HG03439 (cell line): ENCODE results near the gene SUFU.
"Not testable (repeated sequence)": the region's sequence is repeated elsewhere in the genome, so short reads cannot be mapped to it uniquely, and the experiment has no call there.

Source experiments
- ATAC-seq: cut with Tn5 transposase; IDR thresholded peaks from one replicate; pipeline ENCODE4 v1.9.1; 2021; ENCODE audit warnings: mild to moderate bottlenecking, moderate library complexity; ENCODE audit not compliant: unreplicated experiment

SUFU gene

DNA sequence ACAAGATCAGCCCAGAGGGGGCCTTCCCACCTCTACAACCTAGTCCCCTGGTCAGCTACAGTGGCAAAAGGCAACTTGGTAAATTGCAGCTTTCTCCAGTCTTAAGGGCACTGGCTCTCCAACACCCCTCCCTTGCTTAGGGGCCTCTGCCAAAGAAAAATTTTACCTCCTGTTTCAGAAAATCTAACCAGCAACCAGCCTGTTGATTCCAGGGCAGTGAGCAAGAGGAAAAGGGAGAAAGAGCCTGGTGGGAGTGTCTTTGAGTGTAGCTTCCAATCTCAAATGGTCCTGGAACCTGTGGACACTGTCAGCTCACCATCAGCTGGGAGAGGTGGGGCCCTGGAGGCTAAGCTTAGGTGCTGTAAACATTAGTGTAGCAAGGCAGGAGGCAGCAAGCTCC, 24.1 kb upstream of the SUFU start:
- no peak for ATAC-seq

DNA sequence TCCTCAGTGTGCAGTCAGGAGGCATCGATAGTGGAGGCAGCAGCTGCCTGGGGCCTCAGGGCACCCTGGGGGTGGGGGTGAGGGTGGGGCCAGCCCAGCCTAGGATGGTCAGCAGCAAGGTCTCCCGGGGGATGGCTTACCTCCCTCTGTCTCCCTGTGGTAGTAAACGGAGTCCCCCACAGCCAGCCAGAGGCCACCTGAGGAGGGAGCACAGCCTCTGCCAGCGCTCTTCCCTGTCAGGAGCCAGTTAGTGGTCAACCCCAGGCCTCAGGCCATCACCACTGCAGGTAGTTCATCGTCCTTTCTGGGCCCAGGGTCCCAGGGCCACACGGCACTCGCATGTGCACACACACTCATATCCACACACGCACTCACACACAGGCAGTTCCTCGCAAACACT, 23.4 kb upstream of the SUFU start:
- no peak for ATAC-seq

DNA sequence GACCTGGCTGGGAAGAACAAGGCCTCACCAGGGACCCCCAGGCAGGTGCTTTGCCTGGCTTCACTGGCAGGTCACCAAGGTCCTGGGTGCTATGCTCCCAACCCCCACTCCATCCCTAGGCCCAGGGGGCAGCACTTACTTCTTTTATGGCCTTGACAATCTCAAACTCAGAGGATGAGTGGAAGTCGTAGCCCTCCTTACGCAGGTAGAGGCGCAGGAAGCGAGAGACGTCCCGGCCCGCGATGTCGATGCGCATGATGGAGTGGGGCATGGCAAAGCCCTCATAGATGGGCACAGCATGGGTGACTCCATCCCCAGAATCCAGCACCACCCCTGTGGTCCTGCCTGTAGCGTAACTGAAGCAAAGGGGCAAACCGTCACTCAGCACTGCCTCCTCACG, 19.8 kb upstream of the SUFU start:
- ATAC-seq = no peak

DNA sequence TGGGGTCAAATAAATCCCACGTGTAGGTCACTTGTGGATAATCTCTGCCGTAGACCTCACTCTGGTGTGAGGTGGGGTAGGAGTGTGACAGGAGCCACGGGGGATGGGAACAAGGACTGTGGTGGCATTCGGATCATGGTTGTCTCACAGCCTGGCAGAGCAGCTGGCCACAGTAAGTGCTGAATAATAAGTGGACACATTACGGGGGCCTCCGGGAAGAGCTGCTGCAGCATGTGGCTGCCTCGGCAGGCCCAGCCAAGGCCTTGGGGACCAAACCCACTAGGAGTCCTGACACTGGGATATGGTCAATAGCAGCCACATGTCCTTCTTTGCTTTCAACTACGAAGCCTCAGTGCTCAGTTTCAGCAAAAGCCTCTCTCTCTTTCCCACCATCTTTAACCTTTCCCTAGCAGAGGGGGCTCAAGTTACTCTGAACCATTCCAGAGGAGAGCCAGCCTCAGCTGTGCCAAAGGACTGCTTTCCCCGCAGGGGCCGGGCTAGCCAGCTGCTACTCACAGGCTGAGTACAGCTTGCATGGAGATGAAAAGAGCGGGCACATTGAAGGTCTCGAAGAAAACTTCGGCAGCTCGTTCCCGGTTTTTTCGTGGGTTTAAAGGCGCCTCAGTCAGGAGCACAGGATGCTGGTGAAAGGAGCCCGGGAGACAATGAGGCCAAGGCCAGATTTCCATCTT, 18.5 kb upstream of the SUFU start:
- no peak for ATAC-seq

DNA sequence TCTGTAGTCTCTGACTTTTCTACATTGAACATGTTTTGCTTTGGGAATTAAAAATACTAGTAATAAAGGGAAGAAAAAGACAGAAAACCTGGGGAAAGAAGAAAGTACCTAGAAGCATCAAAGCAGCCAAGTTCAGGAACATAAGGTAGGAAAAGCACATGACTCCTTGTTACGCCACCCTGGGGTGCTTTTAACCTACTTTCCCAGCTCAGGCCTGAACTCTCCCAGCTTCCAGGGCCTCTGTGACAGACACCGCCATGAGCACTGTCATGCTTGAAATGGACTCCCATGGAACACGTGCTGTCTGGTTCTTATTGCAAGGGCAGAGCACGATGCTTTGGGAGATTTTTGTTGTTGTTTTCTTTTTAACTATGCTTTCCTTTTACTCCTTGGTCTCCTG, 12.6 kb upstream of the SUFU start:
- ATAC-seq = no peak

DNA sequence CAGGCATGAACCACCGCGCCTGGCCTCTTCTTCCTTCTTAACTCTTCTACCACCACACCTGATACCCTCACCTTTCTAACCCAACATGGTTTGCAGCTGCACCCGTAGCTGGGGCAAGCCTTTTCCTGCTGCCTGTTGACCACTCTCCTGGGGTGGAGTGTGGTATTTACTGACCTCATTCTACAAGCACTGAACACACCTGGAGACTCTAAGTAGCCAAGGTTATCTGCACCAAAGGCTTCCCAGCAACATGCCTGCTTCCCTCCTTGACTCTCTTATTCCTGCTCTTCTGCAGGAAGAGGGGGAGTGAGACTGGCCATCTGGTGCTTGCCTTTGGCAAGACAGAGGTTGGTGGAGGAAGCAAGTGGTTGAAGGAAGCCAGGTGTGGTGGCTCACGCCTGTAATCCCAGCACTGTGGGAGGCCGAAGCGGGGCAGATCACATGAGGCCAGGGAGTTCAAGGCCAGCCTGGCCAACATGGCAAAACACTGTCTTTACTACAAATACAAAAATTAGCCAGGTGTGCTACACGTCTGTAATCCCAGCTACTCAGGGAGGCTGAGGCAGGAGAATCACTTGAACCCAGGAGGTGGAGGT, 11.3 kb upstream of the SUFU start:
- no peak for ATAC-seq

DNA sequence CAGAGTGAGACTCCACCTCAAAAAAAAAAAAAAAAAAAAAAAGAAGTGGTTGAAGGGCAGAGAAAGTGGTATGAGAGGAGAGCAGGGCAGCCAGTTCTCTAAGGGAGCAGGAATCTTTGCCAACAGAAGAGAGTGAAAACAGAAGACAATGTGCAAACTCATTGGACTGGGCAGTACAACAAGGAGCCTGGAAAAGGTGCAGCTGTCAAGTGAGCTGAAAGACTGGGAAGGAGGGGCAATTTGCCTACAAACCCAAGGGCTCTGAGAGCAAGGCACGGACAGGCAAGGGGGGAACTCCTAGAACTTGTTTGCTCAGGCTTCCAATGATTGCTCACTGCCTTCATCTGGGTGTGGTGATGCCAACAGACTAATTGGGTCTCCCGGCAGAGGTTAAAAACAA, 10.8 kb upstream of the SUFU start:
- no peak for ATAC-seq

DNA sequence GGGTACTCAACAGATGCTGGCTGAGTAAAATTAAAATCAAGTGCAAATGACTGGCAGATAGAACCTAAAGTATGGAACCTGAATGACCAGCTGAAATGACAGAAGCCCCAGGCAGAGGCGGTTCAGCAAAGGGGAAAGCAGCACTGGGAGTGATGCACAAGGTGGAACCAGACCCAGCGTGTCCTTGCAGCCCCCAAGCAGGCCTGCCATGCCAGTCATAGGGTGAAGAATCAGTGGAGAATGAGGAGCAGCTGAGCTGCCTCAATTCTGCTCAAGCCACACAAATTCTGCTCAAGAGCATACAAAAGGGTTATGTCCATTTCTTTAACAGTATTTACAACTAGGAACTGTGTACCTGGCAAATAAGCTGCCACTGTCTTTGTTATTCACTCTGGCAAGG, 10.0 kb upstream of the SUFU start:
- no peak for ATAC-seq

DNA sequence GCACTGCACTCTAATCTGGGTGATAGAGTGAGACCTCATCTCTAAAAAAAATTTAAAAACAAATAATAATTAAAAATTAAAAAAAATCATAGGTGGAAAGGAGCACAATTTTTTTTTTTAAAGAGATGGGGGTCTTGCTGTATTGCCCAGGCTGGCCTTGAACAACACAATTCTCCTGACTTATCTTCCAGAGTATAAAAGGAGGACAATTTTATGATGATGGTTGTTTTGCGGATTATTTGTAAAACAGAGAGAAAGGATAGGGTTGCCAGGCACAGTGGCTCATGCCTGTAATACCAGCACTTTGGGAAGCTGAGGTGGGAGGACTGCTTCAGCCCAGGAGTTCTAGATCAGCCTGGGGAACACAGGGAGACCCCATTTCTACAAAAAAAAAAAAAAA, 6.2 kb upstream of the SUFU start:
- no peak for ATAC-seq

DNA sequence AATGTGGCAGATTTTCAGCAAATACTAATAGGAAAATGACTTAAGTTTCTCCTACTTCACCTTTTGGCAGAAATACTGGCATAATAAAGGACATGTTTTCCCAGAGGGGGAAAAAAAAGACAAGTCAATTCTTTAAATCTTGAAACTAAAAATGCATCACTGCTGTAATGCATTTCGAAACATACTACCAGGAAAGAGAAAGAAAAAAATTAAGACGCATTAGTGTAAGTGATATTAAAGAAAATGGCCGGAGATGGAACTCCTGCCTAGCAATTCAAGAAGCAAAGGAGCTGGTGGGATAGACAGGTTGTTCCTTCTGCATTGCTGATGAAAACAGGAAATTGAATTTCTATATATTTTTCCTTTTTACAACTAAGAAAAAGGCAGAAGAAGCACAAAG, 4.4 kb upstream of the SUFU start:
- ATAC-seq = no peak

DNA sequence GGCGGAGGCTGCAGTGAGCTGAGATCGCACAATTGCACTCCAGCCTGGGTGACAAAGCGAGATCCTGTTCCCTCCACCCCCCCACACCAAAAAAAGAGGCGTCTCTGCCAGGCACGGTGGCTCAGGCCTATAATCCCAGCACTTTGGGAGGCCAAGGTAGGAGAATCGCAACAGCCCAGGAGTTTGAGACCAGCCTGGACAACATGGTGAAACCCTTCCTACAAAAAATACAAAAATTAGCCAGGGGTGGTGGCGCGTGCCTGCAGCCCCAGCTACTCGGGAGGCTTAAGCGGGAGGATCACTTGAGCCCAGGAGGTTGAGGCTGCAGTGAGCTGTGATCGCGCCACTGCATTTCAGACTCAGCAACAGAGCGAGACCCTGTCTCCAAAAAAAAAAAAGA, 3.1 kb upstream of the SUFU start:
- ATAC-seq = not testable (repeated sequence)

DNA sequence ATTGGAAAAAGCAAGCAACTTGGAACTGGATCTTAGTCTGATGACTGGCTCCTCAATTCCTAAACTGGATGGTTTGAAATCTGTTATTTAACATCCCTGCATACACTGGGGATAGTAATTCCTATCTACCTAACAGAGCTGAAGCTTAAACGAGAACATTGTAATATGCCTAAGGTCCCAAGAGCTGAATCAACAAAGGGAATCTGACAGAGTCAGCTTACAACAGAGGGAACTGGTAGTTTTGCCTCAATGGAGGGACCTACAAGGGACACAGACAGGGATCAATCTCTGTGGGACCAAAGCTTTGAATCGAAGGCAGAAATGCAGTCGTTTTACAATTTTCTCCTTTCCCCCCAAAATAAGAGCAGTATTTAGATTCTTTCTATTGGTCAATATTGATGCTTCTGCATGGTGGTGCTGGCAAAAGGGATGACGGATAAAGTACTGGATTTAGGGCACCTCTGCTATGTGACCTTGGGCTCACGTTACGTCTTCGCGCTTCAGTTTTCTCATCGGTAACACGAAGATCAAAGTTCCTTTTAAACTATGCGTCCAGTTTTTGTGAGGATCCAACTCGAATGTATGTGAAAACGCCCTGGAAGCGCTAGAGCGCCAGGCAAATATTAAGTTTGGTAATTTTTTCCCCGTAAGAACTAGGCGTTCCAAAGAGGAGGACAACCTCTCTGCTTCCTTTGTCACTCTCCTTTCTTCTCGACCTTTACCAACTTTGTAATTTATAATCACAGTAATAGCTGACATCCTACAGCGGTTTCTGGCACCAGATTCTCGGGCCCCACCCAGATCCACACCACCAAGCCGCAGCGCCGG, 2.4 kb upstream of the SUFU start:
- no peak for ATAC-seq

DNA sequence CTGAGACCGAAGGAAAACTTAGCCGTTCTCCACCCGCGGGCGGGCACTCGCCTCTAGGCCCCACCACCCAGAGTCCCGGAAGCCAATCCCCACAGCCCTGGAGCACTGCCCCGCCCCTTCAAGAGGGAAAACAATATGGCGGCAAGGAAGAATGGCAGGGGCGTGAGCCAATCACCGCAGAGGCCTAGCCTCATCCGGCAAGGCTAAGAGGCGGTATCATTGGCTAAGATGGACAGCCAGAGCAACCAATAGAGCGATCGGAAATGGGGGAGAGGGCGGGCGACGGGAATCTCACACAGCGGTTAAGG, 1.8 kb upstream of the SUFU start:
- peak; percentile 70 for ATAC-seq

DNA sequence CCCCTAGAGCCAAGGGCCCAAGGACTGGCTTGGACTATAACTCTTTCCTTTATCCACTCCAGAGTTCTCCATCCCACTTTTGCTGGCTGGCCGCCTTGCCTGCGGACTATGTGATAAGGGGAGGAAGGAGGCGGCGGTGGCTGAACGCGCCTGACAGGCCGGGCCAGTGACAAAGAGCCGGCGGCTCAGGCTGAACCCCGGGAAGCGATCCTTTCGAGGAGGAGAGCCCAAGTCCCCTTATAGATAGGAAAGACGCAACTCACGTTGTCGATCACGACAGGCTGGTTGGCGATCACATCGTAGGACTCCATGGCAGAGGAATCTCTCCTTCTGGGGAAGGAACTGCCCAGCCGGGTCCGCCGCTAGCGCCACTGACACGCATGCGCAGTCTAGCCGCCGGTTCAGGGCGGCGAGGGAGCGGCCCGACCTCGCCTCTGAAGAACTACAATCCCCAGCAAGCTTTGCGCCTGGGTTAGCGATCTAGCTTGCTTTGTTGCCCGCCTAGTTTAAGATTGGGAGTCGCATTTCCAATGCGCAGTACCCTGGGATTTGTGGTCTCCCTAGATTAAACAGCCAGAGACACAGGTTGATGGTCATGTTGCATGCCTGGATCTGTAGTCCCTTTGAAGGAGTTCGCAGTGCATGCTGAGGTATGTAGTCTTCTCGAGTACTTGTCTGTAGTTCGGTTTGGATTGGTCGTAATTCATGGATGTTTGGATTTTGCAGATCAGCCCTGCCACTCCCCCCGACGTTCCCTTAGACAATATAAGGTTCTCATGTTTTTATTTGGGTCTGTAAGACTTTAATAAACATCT, 1.2 kb upstream of the SUFU start, which contains the start of gene ACTR1A:
TSS of gene ACTR1A (minus strand) at position 376 of the 815 bp plus-strand sequence. CDS start at position 311, 65 bp downstream.
- peak; percentile 51 for ATAC-seq

DNA sequence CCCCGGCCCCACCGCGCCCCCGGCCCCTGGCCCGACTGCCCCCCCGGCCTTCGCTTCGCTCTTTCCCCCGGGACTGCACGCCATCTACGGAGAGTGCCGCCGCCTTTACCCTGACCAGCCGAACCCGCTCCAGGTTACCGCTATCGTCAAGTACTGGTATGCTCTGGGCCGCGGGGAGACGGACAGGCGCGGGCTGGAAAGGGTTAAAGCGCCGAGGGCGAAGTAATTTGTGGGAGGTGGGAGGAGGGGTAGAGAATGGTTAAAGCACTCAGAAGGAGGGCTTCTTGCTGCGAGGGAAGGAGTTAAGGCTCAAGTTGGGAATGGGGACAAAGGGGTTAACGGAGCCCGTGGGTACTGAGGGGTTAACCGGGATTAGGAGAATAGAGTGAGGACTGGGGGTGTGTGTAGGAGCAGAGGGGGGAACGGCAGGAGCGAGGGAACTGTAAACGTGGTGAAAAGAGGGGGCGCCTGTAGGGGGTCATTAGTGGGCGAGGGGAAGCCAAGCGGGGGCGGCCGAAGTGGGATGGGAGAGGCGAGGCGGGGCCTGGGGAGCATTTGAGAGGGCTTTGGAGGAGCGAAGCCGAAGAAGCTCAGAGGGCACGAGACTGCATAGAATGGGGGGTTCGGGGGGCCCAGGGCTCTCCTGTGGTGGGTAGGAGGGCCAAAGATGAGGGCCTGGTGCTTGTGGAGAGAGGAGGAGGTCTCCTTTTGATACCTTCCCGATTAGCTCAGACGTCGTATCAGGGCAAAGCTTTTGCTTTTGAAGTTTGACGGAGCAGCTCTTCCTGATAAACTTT, 605 bp downstream of the SUFU start:
- no peak for ATAC-seq

DNA sequence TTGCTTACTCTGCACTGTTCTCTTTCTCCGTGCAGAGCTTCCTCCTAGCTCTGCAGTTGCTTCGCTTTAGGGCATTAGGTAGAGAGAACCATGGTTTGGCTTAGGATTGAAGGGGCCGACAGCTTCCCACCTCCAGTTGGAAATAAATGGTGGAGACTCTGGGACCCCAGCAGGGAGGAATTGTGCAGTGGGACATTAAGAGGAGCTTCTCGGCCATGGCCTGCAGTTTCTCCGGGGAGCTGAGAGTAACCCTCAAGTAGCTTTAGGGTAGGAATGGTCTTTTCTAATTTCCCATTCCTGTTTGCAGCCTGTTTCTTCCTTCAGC, 1.2 kb downstream of the SUFU start:
- ATAC-seq = no peak

DNA sequence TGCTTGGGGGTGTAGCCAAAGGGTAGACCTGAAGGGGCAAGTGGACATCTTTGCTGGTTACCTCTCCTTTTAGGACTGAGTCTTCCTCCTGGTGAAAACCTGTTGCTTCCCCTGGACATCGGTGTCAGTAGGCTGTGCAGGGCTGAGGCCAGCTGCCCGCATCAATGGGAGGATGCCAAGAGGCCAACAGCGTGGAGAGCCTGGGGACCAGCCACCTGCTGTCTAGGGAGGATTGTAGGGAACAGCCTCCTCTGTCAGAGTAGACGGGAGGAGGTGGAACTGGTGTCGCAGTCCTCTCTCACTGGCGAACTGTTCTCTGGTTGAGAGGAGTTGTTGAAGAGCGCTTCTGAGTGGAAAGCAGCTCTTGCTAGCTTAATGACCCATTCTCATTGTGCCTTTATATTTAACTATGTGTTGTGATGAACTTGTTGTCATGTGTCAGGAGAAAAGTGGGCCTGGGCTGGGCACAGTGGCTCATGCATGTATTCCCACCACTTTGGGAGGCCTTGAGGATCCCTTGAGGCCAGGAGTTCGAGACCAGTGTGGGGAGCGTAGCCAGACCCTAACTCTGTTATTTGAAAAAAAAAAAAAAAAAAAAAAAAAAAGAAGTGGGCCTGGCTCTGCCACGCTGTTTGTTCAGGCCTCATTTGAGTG, 1.8 kb downstream of the SUFU start:
- ATAC-seq = no peak

DNA sequence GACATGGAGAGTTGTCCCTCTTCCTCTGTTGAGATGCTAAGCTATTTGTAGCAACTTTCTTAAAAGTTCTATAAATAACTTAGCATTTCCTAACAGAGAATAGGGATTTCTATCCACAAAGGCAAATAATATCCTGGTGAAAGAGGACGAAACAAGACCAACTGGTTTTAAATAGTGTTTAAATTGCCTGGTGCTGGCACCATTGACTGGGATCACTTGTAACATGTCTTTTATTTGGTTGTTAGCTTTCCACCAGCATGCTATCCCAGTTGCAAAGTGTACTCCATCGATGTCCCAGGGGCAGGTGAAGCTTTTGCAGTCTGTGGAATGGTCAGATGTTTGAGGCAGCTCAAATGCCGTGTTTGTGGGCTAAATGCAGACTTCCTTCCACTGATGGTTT, 3.7 kb downstream of the SUFU start:
- ATAC-seq = no peak

DNA sequence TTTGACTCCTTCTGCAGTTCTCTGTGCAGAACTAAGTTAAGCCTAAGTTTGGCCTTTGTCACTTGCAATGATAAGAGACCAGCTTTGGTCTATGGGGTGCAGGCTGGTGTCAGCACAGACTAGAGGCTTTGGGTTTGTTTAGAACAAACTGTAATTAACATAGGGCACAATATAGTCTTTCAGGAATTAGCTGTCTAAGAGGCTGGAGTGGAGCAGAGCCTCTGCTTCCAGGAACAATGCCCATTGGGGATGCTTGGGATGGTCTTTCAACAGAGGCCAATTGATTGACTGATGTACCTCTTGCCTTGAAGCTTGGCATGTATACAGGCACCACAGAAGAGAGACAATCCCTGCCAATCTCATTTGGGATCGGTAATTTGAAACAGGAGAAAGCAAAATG, 4.7 kb downstream of the SUFU start:
- ATAC-seq = no peak

DNA sequence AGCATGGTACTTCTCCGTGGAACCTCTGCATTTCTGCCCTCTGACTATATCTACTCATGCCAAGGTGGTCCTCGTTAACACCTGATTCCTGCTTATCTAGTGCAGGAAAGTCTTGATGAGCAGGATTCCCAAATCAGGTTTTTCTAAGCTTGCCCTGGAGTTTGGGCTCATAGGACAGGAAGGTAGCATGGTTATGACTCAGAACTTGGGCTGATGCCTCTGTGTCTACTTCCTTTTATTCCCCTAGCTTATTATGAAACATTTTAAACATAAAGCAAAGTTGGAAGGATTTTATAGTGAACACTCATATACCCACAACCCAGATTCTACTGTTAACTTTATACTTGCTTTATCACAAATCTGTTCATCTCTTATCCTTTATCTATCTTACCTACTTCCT, 5.6 kb downstream of the SUFU start:
- no peak for ATAC-seq
